T follicular helper cell (primary cell): Measurements from ENCODE around the gene DCAF12L1.

Source experiments
- DNase-seq: peaks from one replicate; pipeline ENCODE4 v3.0.0-alpha.2; 2020; ENCODE audit warnings: low read depth
- total RNA-seq, 2 experiments: gene quantifications; one replicate each; lab custom pipeline; 2026; lab: John Stamatoyannopoulos, UW

DCAF12L1 gene
- 0 to 0.06 reads per million in 2 experiments for total RNA-seq

DNA sequence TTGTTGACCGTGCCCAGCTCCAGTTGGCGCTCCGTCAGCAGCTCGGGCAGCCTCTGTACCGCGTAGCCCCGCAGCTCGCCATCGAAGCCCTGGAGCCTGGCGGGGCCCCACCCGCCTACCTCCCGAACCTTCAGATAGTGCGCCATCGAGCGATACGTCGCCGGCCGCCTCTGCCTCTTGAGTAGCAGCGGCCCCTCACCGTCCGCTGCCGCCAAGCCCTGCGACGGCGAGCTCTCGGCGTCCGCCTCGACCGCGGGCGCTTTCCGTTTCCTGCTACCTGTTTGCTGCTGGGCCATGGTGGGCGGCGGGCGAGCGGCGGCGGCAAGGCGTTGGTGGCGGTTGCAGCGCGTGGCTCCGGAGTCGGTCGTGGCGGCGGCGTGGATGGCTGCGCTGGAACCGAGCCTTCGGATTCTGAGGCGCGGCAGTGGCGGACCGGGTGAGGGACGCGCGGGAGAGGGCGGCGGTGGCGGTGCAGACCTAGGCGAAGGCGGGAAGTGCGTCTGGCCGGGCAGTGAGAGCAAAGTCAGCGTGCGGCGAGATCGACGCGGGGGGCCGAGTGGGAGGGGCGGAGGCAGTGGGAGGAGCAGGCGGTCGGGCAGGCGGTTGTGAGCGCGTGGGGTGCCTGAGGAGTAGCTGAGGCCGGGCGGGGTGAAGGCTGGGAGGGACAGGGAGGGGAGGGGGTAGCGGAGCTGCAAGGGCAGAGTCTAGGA is at the start of gene DCAF12L1:
DCAF12L1 (minus strand) TSS at position 502 of the 710 bp plus-strand sequence; CDS start at position 296, 206 bp downstream.
- no peak for DNase-seq

DNA sequence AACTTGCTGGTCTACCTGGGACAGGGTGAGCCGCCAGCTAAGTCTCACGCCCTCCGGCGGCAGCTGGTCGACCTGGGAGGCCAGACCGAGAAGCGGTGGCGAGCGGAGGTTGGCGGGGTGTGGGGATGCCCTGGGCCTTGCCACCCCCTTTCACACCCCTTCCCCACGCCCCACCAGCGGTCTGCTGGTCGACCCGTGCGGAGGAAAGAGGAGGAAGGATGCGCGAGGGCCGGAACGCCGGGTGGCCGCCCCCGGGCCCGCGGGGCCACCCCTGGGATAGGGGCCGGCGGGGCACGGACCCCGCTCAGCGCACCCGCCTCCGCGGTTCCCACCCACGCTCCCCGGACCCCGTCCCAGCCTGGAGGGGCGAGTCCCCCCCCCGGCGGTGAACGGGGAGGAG is 28.3 kb upstream of the DCAF12L1 start:
- DNase-seq: no peak

DNA sequence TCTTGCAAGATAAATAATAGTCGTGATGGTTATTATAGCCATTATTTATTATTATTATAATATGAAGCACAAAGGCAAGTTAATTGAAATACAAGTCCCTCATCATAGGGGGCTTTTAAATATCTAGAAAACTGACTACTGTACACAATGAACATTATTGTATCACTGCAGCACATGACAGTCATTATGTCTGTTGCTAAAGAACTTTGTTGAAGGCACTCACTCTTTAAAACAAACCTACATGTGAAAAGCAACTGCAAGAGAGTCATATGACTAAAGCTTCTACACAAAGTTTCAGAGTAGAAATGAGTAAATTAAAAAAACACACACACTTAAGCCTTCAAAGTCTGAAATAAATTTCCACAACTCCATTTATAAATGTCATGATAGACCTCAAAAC is 23.3 kb upstream of the DCAF12L1 start:
- no peak for DNase-seq

DNA sequence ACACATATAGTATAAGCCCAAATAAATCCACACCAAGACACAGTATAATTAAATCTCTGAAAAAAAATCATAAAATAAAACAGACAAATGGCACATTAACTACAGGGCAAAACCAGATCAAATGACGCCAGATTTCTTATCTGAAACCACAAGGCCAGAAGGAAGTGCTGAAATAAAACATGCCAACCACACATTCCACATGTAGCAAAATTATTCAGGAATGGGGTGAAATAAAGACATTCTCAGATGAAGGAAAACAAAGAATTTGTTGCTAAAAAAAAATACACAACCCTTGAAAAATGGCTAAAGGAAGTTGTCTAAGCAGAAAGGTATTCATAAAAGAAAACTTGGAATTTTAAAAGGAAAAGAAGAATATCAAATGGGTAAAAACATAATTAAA is 4.5 kb upstream of the DCAF12L1 start:
- no peak for DNase-seq

DNA sequence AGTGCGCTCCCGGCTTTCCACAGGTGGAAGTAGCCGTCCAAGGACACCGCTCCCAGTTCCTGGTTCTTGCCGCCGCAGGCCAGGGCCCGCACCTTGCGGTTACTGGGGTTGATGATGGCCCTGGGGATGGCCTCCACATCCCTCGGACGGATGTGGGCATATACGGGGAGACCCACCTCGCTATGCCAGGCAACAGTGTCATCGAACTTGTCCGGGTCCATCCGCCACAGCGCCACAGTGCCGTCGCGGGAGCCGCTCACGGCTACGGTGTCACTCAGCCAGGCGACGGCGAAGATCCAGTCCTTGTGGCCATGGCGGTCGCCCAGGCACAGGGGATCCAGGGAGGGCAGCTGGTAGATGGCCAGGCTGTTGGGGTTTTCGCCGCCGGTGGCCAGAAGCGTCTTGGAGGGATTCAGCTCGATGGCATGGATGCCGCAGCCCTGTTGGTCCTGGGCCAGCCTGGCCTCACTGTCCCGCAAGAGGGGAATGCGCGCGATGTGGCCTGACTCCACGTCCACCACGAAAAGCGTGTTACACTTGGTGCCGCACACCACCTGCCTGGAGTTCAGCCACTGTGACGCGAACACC is 795 bp downstream of the DCAF12L1 start:
- DNase-seq: no peak

DNA sequence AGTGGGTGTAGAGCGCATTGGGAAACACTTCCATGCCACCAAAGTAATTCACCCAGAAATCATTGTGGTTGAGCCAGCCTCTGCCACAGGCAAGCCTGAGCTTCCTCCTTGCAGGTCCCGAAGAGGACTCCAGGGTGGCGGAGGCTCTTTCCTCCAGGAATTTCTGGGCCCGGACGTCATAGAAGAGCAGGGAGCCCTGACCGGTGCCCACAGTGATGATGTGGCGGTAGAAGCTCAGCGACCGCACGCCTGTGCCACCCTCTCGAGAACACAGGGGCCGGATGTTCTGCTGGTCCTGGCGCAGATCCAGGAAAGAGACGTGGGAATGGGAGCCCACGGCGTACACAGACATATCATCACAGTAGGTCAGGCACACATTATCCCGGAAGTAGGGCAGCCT is 1.3 kb downstream of the DCAF12L1 start:
- DNase-seq: no peak

DNA sequence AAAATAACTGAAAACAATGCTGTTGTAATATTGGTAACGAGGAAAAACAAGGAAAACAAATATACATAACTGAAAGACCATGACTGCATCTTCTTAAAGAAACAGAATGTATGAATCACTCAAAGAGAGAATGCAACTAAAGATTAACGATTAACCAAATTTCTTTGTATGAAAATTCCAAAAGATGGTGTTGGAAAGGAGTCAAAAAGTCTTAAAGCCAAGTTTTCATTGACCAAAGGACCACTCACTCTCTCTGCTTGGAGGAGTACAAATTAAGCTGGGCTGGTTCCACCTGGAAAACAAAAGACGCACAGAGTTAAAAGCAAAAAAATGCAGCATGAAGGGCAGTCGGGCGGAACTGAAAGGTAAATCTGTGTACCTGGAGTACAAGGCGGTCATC is 1.8 kb downstream of the DCAF12L1 start:
- no peak for DNase-seq

DNA sequence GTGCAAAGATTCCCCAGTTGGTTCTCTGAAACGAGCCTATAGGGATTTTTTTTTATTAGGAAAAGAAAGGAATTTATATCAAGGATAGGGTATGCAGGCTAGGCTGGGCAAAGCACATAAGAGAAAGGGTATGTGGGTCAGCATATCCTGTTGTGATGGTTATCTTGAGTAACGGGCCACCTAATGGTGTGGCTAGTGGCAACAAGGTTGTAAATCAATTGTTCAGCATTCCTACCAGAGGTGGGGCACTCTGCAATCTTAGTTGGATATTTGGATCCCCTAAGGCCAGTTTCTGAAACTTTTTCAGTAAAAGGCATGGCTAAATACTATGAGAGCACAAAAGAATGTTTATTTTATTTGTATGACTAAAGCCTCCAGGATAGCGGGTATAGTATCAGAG is 42.7 kb downstream of the DCAF12L1 start:
- DNase-seq: no peak
